GM21381 (cell line): ENCODE results near the gene NR6A1.

Experiments used
- ATAC-seq: cut with Tn5 transposase; IDR thresholded peaks from one replicate; pipeline ENCODE4 v1.9.1; 2021; ENCODE audit warnings: mild to moderate bottlenecking, moderate library complexity; ENCODE audit not compliant: unreplicated experiment

NR6A1 gene

DNA sequence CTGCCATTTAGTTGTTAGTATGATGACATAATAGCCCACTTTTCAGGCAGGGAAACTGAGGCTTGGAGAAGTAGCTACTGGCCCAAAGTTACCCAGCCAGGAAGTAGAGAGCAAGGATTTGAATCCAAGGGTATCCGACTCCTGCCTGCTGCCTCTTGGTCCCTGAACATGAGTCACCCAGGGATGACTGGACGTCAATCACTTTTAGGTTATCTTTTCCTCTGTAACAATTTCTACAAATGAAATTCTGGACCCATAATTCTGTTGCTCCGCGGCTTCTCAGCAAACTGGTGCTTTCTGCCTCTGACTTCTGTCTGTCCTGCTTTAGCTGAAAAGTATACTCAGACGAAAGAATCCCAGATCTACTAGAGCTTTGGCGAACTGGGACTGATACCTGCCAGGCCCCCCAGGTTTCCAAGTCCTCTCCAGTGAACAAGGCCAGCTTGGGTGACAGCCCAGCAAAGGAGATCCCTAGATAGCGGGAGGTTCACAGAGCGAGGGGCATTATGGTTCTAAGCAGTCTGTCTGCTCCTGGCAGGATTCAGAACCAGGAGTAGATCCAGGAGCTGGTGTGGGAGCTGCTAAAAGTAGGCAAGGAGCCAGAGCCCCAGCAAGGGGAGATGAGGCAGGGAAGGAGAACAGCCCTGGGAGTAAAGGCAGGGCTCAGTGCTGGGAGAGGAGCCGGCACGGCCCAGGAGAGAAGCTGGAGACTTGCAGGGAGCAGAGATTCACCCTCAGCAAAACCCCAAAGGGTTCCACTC lies 26.4 kb upstream of the NR6A1 start:
- no peak for ATAC-seq

DNA sequence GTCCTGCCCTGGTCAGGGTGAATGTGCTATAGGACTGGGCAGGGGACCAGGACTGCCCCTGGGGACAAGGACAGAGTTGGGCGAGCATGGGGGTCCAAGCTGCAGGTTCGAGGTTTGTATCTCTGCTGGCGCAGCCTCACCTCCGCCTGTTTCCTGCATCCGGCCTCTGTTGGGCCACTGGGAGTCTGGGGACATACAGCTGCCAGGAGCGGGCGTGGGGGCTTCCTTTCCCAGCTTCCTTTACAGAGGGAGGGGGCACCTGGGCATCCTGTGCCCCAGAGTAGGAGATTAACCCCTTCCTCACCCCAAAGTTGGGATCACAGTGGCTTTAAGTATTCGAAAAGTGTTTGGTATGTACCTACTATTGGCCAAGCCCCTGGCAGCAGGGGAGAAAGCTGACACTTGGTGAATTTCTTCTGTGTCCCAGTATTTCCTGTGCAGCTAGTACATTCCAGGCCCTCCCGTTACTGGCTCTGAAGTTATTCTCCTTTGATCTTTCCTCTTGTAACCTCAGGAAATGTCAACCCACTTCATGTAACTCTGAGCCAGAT lies 24.8 kb upstream of the NR6A1 start:
- no peak for ATAC-seq

DNA sequence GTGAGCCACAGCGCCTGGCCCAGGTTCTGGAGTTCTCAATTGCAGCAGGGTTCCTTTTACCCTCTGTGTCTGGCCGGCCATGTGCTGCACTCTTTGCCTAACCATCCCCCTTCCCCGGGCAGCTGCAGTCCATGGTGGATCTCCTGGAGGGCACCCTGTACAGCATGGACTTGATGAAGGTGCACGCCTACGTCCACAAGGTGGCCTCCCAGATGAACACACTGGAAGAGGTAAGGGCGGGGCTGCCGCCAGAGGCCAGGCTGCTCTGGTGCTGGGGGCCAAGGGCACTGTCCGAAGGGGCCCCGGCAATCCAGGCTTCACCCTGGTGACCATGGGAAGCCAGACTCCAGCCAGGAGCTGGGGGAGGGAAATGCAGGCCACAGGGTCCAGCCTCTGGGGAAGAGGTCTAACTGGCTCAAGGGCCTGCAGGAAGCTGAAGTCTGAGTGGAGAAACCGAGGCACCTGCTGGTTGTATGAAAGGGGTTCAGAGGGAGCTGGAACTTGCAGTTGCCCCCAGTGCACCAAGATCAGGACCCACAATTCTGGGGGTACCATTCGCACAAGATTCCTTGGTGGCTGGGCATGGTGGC lies 23.9 kb upstream of the NR6A1 start:
- no peak for ATAC-seq

DNA sequence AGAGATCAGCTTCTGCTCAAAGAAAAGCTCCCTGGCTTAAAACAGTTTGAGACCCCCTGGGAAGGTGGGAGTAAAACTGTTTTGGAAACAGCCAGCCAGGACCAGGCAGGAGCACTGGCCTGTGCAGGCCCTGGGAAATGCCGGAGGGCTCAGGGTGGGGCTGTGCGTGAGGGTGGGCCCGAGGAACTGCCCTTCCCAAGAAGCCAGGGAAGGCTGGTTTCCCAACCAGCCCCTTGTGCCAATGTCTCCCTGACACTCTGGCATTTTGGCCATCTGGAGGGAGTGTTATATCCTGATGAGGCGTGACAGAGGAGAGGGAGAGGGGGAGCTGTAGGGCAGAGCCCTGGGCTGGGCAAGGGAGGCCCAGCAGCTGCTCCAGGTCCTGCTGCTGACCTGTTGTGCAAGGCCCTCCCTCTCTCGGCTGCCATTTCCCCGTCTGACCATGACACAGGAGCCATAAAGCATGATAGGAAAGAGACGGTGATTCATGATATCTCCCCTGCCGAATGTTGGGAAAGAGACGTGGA lies 22.0 kb upstream of the NR6A1 start:
- no peak for ATAC-seq

DNA sequence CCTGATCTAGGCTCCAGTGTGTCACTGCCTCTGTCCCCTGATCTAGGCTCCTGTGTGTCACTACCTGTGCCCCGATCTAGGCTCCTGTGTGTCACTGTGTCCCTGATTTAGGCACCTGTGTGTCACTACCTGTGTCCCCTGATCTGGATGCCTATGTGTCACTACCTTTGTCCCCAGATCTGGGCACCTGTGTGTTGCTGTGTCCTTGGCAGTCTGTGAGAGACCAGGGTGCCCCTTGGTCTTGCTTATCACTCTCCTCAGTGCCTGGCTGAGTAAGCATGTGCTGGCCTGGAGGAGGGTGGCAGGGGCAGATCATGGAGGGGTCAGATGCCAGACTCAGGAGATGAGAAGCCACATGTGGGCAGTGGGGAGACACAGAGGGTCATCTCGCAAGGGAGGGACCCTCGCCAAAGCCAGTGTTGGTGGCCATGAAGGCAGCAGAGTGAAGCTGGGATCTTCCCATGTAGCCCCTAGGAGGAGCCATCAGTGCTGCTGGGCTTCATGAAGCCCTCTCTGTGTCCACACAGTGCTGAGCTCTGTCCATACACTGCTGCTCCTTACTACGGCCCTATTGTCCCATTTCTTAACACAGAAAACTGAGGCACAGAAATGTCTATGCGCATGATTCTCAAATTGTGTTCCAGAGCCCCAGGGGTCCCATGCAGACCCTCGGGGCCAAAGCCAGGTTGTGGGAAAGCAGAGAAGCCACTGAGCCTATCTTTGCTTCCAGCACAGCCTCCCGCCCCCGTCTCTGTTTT lies 21.3 kb upstream of the NR6A1 start:
- ATAC-seq: no peak

DNA sequence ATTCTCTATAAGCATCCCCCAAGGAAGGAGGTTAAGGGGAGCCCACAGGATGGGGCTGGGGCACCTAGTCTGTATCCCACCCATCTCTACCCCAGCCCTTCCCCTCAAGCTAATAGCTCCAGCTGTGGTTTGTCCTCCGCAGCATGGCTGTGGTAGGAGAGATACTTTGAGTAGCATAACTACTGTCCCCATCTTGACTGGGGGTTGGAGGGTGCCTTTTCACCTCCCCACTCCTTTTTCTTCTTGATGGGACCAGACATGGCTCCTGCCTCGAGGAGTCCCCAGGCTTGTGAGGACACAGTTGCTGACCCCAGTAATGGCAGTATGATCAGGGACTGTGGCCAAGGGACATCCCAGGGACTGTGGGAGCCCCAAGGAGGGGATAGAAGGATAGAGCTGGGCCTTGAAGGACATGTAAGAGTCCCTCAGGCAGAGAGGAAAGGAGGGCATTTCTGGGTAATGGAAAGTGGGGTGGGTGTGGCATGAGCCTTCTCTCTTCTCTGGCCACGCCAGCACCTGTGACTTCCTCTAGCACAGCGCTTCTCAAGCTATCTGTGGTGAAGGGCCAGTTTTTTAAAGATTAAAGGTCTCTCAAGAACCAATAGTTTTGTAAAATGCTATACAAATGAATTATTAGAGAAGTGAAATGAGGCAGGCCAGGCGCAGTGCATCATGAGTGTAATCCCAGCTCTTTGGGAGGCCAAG lies 19.8 kb upstream of the NR6A1 start:
- ATAC-seq: no peak

DNA sequence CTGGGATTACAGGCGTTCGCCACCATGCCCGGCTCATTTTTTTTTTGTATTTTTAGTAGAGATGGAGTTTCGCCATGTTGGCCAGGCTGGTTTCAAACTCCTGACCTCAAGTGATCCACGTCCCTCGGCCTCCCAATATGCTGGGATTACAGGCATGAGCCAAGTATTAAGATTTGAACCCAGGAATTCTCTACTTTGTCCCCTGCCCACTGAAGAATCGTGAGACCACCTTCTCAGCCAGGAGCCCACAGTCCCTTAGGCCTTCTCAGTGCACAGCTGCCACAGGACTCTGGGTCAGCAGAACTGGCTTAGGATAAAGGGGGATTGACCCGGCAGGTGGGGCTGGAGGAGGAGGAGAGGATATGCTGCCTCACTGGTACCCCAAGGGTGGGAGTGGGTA lies 19.2 kb upstream of the NR6A1 start:
- ATAC-seq: no peak

DNA sequence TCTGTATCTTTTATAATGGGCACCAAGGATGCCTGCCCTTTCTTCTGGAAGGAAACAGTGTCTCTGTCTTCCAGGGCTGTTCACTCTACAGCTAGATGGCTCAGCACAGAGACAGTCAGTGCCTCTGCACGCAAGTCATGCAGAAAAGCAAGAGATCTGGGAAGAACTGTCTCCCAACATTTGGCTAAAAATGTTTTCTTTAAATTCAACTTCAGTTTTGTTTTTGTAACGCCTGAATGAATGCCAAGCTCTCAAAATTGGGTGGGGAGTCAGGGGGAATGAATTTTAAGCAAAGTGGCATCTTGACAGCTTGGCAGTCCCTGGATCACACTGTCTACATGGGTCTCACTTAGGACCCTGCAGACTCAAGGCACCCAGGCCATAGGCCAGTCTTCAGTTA lies 18.4 kb upstream of the NR6A1 start:
- ATAC-seq: no peak

DNA sequence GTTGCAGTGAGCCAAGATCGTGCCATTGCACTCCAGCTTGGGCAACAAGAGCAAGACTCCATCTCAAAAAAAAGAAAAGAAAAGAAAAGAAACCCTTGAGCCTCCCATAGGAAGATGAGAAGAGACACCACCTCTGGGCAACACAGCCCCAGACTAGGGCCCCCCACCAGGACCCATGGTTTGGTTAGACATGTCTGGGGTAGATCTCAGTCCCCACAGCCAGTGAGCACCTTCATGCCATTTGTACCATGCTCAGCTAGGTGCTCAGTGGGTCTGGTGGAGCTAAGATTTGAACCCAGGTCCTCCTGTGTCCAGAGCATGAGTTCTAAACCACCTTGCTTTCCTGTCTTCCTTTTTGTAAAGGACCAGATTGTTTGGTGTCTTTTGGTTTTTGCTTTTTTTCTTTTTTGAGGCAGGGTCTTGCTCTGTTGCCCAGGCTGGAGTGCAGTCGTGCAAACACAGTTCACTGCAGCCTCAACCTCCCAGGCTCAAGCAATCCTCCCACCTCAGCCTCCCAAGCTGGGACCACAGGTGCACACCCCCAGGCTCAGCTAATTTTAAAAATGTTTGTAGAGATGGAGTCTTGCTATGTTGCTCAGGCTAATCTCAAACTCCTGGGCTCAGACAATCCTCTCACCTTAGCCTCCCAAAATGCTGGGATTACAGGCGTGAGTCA lies 17.6 kb upstream of the NR6A1 start:
- ATAC-seq: no peak

DNA sequence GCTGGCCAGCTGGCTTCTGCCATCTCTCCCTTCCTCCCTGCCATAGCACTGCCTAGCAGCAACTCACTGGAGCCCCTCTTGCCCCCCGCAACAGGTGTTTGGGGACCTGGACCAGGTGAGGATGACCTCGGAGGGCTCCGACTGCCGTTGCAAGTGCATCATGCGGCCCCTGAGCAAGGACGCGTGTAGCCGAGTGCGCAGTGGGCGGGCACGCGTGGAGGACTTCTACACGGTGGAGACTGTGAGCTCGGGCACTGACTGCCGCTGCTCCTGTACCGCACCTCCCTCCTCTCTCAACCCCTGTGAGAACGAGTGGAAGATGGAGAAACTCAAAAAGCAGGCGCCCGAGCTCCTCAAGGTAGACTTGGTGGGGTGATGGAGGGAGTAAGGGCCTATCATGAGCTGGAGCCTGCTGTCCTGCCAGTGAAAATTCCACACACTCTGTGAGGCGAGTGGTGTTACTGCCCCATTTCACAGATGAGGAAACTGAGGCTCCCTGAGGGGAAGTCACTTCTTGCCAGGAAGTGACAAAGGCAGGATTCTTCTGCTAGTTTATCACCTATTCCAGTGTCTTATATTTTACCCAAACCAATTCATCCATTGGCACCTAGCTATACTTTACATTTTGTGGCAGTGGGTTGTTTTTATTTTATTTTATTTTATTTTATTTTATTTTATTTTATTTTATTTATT lies 15.9 kb upstream of the NR6A1 start:
- no peak for ATAC-seq

DNA sequence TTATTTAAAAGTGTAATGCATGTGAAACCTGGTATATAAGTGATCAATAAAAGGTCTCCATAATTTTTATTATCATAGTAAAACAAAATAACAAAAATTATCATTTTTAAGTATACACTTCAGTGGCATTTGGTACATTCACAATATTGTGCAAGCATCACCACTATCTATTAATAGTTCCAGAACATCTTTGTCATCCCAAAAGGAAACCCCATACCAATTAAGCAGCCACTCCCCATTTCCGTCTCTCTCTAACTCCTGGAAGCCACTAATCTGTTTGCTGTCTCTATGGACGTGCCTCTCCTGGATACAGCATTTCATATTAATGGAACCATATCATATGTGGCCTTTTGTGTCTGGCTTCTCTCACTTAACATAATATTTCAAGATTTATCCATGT lies 13.4 kb upstream of the NR6A1 start:
- ATAC-seq: no peak

DNA sequence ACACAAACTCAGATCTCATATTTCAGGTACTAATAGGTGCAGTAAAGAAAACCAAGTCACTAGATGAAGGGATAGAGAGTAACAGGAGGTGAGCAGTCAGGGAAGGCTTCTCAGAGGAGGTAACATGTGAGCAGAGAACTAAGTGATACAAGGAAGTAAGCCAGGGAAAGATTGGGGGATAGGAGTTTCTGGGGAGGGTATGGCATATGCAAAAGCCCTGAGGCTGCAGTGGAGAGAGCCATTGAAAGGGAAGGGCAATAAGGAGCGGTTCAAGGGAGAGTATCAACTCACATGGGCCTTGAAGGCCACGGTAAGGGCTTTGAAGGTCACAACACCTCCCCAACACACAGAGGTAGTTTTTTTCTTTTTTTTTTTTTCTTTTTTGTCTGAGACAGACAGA lies 12.7 kb upstream of the NR6A1 start:
- no peak for ATAC-seq

DNA sequence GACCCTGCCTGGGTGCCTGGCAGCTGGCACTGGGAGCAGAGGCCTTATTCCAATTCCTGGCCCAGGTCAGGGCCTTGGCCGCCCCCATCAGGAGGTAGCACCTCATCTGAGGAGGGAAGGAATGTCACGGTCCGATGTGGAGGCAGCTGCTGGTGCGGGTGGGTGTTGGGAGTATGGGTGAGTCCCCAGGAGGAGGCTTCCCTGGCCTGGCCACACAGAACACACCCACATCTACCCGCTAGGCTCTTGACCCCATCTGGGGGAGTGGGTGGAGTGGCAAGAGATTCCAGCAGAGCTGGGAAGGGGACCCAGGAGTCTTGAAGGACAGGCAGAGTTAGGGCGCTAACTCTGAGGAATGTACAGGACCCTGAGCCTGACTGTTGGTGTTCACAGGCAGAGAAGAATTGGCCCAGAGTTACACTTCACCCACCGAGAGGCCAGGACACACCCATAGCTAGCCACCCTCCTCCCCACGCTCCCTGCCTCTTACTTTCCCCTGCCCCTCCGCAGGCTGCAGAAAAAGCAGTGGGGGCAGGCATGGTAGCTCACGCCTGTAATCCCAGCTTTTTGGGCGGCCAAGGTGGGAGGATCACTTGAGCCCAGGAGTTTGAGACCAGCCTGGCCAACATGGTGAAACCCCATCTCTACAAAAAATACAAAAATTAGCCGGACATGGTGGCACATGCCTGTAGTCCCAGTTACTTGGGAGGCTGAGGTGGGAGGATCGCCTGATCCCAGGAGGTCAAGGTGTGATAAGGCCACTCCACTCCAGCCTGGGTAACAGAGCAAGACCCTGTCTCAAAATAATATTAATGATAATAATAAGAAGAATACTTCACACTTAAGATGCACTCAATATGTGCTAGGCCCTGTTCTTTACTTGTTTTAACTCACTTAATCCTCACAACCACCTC lies 11.8 kb upstream of the NR6A1 start:
- no peak for ATAC-seq

DNA sequence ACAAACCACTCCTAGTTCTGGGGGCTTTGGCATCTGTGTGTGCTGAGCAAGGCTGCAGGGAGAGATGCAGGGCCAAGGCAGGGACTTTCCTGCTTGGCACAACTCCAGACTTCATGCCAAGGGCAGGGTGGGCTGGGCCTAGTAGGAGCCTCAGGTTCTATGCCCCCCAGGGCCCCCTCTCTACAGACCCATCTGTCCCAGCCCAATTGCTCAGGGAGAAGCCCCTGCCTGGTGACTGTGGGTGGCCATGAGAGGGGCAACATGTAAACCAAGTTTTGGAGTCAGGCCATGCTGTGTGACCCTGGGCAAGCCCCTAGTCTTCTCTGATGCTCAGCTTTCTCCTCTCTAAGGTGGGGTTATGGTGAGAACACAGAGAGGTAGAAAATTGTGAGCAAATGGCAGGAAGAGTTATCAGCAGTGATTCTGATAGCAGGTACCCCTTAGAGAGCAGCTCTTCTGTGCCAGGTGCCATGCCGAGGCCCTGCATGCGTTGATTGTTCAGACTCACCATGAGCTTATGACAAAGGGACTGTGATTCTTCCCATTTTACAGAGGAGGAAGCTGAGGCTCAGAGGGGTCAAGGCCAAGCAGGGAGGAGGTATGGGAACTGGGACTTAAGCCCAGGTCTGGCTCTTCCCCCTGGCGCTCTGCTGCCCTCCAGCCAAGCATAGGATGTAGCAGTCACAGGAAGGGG lies 11.0 kb upstream of the NR6A1 start:
- no peak for ATAC-seq

DNA sequence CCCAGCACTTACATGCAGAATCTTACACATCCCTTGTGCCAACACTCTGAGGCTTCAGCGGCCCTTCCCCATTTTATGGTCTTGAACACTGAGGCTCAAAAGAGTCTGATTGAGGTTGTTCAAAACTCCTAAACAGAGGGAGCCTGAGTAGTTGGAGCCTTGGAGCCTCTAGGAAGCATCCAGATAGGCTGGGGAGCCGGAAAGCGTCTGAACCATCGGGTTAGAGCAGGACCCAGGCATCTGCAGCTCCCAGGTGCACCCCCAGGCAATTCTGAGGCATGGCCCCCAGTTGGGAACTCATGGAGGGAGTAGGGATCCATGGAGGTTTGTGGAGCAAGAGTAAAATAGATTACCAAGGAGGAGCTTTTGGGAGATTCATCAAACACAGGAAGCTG lies 9.6 kb upstream of the NR6A1 start:
- no peak for ATAC-seq

DNA sequence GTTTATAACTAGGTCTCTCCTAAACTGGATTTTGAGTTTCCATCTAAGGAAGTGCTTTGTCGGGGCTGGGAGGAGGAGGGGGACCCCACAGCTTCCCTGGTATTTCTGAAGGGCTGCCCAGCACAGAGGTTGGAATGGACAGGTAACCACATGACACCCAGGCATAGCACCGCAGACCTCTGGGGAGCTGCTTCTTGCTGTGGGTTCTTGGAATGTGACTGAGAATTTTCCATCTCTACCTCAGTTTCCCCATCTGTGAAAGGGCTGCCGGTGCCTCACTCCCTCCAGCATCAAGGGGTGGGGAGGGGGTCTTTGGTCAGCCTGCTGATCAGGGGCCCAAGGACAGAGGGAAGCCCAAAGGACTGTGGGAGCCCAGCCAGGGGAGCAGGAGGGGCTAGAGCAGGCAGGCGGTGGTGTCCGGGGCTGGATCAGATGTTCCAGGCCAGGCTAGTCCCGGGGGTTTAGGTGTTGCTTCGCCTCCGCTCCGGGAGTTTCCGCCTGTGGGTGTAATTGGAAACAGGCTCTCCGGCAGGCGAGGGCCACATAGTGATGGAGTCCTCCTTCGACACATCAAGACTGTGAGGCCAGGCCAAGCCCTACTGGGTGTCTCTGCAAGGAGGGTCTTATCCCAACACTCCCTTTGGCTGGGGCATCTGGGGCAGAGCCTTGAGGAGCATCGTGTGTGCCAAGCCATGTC lies 9.1 kb upstream of the NR6A1 start:
- no peak for ATAC-seq

DNA sequence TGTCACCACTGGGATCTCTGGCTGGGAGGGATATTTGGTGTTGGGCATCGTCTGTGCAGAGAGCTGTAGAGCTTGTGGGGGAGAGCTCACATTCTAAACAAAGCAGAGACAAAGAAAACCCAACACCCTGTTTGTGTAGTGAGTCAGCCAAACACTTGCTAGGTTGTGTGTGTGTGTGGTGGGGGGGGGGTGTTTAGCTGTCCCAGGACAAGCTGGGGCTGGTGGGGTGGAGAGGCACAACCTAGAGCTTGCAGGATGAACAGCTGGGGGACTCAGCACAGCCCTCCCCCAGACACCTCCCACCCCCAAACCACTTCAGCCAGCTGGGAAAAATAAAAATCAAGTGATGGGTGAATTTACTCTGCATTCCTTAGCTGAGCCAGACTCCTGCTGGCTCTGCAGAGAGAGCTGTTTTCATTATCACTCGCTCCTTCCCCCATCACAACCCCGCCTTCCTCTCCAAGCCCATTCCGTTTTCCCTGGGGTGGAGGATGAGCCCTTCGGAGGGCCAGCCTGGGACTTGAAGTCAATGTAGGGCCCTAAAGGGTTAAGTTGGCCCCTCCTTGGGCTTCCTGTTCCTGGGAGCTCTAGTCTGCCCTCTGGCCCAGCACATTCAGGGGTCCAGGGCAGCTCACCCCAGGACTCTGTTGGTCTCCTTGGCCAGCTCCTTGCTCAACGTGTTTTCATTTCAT lies 8.4 kb upstream of the NR6A1 start:
- no peak for ATAC-seq
